Activated naive CD8-positive, alpha-beta T cell treated with anti-CD3 and anti-CD28 coated beads, Interleukin-2, amount 10 ng/mL, durations not matched to agents 7 days and 5 days (primary cell): ENCODE measurements around the gene RXRB. TPM values are rescaled to one million over a fixed set of nuclear protein-coding genes. Genes with fewer than 3 reads are reported as not detected.

Experiments used
- ATAC-seq: fragments of 150-1000 bp; cut with Tn5 transposase; one replicate; pipeline ENCODE4 v1.10.0; 2021; ENCODE audit warnings: low read depth, moderate library complexity
- POLR2A ChIA-PET: fragments of 350-600 bp; sonication (Branson Sonifier 250); formaldehyde crosslinking; loops from one replicate; lab custom pipeline; 2021; ENCODE audit warnings: antibody characterized with exemption; lab: Charles Lee
- DNase-seq: peaks from one replicate; pipeline ENCODE4 v3.0.0; 2021
- H3K27ac Mint-ChIP-seq: one replicate; pipeline ENCODE4 v1.8.0; 2022; ENCODE audit warnings: mild to moderate bottlenecking, mixed read lengths
- H3K27me3 Mint-ChIP-seq: one replicate; pipeline ENCODE4 v1.8.0; 2022; ENCODE audit warnings: mild to moderate bottlenecking, moderate library complexity, mixed read lengths
- H3K36me3 Mint-ChIP-seq: one replicate; pipeline ENCODE4 v1.8.0; 2021; ENCODE audit warnings: mild to moderate bottlenecking, mixed read lengths
- H3K4me1 Mint-ChIP-seq: one replicate; pipeline ENCODE4 v1.8.0; 2021; ENCODE audit warnings: mixed read lengths
- H3K4me3 Mint-ChIP-seq: one replicate; pipeline ENCODE4 v1.8.0; 2022; ENCODE audit warnings: mild to moderate bottlenecking, moderate library complexity, mixed read lengths
- H3K9me3 Mint-ChIP-seq: one replicate; pipeline ENCODE4 v1.8.0; 2021; ENCODE audit warnings: mixed read lengths
- total RNA-seq, 2 experiments: library from RNA; stranded (reverse); gene quantifications; one replicate each; pipeline ENCODE4 v1.2.3, GENCODE V29; 2021

The RXRB gene
- total RNA-seq, 2 experiments from 2014 or later, result 54.6 to 60.0 TPM

DNA sequence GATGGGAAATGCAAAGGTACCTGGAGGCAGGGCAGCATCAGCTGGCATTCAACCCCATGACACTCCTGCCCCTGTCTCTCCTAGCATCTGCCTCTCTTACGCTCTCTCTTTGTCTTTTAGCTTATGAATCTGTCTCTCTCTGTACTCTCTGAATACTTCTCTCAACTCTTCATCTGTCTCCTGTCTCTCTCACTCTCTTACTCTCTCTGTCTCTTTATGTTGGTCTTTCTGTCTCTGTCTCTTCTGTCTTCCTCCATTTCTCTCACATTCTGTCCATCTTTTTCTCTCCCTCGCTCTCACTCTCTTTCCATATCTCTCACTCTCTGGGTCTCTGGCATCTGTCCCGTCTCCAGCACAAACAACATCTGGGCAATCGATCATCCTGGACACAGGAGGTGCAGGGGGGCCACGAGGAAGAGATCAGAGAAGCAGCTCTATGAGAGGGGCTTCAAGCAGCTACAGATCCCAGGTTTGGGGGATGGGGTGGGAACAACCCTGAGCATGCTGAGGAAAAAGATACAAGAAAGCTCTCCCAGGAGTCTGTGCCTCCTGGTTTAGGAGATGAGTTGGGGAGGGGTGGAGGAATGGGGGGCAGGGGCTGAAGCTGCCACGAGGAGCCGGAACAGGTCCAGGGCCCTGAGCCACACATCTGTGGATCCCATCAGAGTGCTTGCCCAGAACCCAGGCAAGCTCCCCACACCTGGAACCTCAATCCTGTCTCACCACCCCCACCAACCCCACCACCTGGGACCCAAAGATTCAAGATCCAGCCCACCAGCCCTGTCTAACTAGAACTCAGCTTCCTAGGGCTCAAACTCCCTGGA is 10.6 kb downstream of the RXRB start:
- Mint-ChIP-seq H3K27me3 (peaks cover 46% of the 10 kb centered on the region), H3K36me3 (peaks cover 15% of the 10 kb centered on the region), H3K4me1 (peaks cover 7% of the 10 kb centered on the region), H3K4me3 (no peak overlapping the region), H3K27ac (peak overlapping the region; percentile 1), H3K9me3 (no peaks in the 10 kb centered on the region)
- ATAC-seq (no peak), DNase-seq (no peak)
- POLR2A ChIA-PET, result interaction anchor here (0.6 to 1.6 kb wide), 2 partner anchors 10 to 13 kb away, joined by 3 to 6 read pairs; no protein-coding TSS in a partner anchor

DNA sequence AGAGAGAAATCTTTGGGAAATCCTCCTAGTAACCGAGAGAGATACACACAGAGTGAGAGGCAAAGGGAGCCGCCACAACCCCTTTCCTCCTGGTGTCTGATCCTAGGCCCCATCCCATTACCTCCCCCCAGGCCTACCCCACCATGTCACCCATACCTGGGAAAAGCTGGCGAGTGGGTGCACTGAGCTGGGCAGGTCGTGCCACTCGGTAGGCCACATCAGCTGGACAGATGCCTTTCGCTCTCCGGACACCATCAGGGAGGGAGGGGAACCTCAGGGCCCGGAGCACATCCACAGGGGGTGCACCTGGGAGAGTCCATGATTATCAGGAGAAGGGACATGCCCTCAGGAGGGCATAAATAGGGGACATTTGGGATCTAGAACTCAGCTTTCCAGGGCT is 11.3 kb downstream of the RXRB start:
- POLR2A ChIA-PET, result interaction anchor here (1.6 kb wide), 1 partner anchor 11 kb away, joined by 6 read pairs; no protein-coding TSS in a partner anchor
- Mint-ChIP-seq H3K27me3 (peaks cover 46% of the 10 kb centered on the region), H3K27ac (no peak overlapping the region)

DNA sequence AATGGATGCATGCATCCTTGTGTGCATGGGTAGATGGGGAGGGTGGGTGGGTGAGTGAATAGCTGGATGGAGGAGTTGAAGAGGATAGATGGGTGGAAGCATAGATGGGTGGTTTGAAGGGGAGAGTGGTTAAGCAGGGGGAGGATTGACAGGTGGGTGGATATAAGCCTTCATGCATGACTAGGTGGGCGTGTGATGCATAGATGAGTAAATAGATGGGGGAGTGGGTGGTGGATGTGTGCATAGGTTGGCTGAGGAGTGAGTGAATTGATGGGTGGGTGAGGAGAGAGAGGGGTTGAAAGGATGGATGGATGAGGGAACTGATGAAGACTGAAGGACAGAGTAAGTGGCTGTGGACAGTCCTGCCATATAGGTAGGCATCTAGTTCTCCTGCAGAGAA is 12.7 kb downstream of the RXRB start:
- no peak for ATAC-seq
- H3K36me3 Mint-ChIP-seq, result peaks cover 22% of the 10 kb centered on the region
- POLR2A ChIA-PET, result no interaction called here

More for the DNA sequence above, 11.3 kb downstream of the RXRB start:
- no peak for ATAC-seq
- H3K4me3 Mint-ChIP-seq, result no peak overlapping the region
- peaks cover 16% of the 10 kb centered on the region for H3K36me3 Mint-ChIP-seq
- H3K9me3 Mint-ChIP-seq, result peaks cover 4% of the 10 kb centered on the region
- peaks cover 11% of the 10 kb centered on the region for H3K4me1 Mint-ChIP-seq
- no peak for DNase-seq

DNA sequence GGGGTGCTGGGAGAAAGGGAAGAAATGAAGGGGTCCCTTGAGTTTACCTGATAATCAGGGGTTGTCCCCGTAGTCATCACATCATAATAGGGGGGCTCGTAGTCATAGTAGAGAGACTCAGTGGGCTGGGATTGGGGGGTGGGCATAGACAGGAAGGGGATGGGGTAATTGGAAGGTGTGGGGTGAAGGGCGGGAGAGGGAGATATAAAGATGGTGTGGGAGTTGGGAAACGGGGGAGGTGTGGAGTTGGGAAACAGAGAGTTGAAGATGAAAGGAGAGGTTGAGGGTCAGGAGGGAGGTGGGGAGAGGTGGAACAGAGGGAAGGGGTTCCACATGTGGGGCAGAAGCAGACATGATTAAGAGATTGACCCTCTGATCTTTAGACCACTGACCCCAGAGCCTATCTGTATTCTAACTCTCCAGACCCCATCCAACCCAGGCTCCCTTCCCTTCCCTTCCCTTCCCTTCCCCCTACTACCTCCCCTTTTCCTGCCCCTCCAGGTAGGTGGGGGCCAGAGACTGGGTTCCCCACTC is 14.7 kb downstream of the RXRB start:
- no peak for DNase-seq
- Mint-ChIP-seq H3K36me3 (peaks cover 24% of the 10 kb centered on the region), H3K4me1 (peaks cover 17% of the 10 kb centered on the region), H3K27ac (no peak overlapping the region), H3K27me3 (peaks cover 23% of the 10 kb centered on the region), H3K4me3 (no peak overlapping the region), H3K9me3 (peaks cover 16% of the 10 kb centered on the region)
- ATAC-seq, result no peak
- POLR2A ChIA-PET, result no interaction called here

More for the DNA sequence above, 12.7 kb downstream of the RXRB start:
- Mint-ChIP-seq H3K9me3 (peaks cover 13% of the 10 kb centered on the region), H3K4me3 (no peak overlapping the region), H3K4me1 (peaks cover 16% of the 10 kb centered on the region), H3K27me3 (peaks cover 41% of the 10 kb centered on the region), H3K27ac (no peak overlapping the region)
- no peak for DNase-seq

DNA sequence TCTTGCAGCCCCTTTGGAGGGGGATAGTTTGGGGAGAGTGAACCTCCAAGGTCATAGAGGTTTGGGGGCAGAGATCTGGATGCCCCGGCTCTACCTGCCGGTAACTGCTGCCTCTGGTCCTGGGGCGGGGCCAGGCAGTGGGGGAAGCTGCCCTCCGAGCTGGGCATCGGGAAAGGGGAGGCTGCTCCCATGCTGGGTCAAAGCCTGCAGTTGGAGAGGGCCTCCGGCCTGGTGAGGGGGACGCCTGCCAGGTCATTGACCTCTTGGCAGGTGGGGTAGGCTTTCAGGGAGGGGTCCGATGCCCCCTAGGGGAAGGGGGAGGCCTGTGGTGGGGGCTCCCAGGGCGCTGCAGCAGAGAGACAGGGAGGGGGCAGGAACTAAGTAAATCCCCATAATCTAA is 15.3 kb downstream of the RXRB start:
- Mint-ChIP-seq H3K36me3 (peaks cover 24% of the 10 kb centered on the region), H3K4me3 (no peak overlapping the region), H3K27ac (peak overlapping the region; percentile 50), H3K27me3 (peaks cover 20% of the 10 kb centered on the region), H3K9me3 (peaks cover 16% of the 10 kb centered on the region), H3K4me1 (peaks cover 17% of the 10 kb centered on the region)
- ATAC-seq (no peak), DNase-seq (no peak)
- POLR2A ChIA-PET, result no interaction called here

DNA sequence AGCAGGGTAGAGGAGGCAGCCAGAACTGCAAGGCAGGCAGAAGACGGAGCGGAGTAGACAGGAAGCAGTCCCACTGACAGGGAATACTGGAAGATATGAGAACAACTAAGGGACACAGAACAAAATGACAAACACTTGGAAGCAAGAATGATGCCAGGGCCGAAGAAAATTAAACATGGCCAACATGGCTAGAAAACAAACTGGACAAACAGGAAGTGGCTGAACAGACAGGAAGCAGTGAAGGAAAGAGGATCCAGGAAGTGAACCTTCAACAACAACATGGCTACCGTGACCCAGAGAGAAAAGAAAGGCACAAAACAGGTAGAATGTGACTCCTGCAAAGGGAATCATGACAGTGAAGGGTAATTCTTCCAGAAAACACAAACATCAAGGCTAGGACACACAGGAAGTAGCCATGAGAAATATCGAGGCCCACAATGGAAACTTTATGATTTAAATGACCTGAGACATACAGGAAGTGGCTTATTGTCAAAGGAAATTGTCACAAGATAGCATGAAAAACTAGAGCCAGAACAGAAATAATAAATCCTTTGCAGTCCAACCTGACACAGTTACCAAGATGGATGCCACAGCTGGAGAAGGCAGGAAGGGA is 17.3 kb downstream of the RXRB start:
- no peak for DNase-seq

DNA sequence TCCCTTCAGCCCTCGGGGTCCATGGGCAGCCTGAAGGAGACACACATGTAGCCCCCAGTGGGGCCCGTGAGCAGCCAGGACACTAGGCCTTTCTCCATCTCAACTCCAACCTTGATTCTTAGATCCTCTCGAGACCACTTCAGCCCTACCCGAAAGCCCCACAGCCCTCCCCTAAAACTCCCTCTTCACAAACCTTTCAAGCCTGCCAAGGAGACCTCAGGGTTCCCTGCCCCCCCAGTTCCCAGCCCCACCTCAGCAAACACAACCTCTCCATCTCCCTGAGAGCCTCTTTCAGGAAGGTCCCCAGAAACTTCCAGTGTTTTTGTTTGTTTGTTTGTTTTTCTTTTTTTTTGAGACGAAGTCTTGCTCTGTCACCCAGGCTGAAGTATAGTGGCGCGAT is 19.3 kb downstream of the RXRB start:
- H3K4me1 Mint-ChIP-seq, result peaks cover 17% of the 10 kb centered on the region
- H3K27me3 Mint-ChIP-seq, result peaks cover 6% of the 10 kb centered on the region
- DNase-seq (no peak), ATAC-seq (no peak)
- no peak overlapping the region for H3K4me3 Mint-ChIP-seq
- peak overlapping the region; percentile 0 for H3K27ac Mint-ChIP-seq
- peaks cover 16% of the 10 kb centered on the region for H3K9me3 Mint-ChIP-seq
- POLR2A ChIA-PET, result no interaction called here
- peaks cover 20% of the 10 kb centered on the region for H3K36me3 Mint-ChIP-seq

More for the DNA sequence above, 17.3 kb downstream of the RXRB start:
- peak; percentile 34 for ATAC-seq
- Mint-ChIP-seq H3K9me3 (peaks cover 16% of the 10 kb centered on the region), H3K36me3 (peaks cover 24% of the 10 kb centered on the region), H3K27me3 (peaks cover 16% of the 10 kb centered on the region), H3K27ac (peak overlapping the region; percentile 95), H3K4me3 (peak overlapping the region; percentile 61), H3K4me1 (peaks cover 17% of the 10 kb centered on the region)
- POLR2A ChIA-PET, result interaction anchor here (0.5 to 1.7 kb wide), 8 partner anchors 13 to 211 kb away, joined by 3 to 5 read pairs (median 4); partner anchors contain the start of genes RING1 and RPS18

DNA sequence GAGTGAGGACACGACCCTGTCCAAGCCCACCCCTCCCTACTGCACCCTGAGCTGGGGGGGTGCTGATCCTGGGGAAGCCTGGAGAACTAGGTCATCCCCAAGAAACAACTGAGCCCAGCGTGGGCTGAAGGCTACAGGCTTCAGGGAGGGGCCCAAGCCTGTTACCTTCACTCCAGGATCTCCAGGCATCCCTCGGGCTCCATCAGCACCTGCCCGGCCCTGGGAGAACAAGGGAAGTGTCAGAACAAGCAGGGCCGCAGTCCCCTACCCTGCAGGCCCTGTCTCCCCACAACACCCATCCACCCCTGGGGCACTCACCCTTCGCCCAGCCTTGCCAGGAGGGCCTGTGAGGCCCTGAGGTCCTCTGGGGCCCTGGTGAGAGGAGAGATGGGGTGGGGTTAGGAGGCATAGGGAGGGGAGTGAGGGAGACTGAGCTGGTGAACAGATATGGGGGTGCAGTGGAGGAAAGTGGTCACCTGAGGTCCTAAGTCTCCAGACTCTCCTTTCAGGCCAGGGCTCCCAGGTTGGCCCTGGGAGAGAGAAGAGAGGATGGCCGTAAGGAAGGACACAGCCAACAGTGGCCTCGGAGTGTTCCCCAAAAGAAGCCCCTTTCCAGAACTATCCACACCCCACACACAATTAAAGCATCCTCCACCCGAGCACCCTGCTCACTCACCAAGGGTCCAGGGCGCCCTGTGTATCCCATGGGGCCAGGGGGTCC is 21.6 kb downstream of the RXRB start:
- peaks cover 13% of the 10 kb centered on the region for H3K4me1 Mint-ChIP-seq
- peaks cover 2% of the 10 kb centered on the region for H3K27me3 Mint-ChIP-seq
- H3K36me3 Mint-ChIP-seq, result peaks cover 14% of the 10 kb centered on the region
- ATAC-seq (no peak), DNase-seq (no peak)
- no peak overlapping the region for H3K27ac Mint-ChIP-seq
- H3K4me3 Mint-ChIP-seq, result no peak overlapping the region
- peaks cover 12% of the 10 kb centered on the region for H3K9me3 Mint-ChIP-seq
- POLR2A ChIA-PET, result no interaction called here

DNA sequence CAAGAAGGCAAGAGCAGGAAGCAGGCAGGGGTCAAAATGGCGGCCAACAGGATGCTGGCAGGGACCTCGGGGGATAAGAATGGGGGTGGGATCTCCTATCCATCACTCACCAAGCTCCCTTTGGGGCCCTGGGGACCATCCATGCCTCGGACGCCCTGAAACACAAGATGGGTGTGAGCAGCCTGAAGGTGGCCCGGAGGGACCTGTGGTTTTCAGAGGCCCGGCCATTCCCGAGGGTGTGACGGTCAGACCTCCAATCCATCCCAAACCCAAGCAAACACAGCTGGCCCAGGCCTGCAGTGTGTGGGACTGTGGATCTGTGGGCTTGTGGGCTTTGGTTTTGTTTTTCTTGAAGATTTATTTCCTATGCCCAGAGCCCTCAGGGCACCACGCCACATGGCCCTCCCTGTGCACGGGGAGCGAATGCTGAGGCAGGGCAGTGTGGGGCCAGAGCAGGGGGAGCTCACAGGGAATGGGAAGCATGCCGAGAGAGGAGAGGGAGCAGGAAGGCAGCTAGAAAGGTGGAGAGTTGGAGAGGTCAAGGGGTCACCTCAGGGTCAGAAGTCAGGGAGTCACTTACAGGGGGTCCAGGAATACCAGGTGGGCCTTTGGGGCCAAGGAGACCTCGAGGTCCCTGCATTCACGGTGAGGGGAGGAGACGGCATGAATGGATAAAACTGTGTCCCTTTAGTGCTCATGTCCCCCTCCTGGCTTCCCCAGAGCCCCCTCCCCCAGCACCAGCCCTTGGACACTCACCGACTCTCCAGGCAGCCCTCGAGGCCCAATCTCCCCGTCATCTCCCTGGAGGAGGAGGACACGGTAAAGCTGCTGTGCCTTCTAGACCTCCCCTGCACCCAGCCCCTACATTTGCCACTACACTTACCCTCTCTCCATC is 22.7 kb downstream of the RXRB start:
- DNase-seq (no peak), ATAC-seq (no peak)
- H3K9me3 Mint-ChIP-seq, result peaks cover 2% of the 10 kb centered on the region
- H3K4me3 Mint-ChIP-seq, result no peak overlapping the region
- POLR2A ChIA-PET, result no interaction called here
- H3K36me3 Mint-ChIP-seq, result peaks cover 3% of the 10 kb centered on the region
- peaks cover 2% of the 10 kb centered on the region for H3K4me1 Mint-ChIP-seq
- H3K27ac Mint-ChIP-seq, result peak overlapping the region; percentile 19
- peaks cover 2% of the 10 kb centered on the region for H3K27me3 Mint-ChIP-seq

DNA sequence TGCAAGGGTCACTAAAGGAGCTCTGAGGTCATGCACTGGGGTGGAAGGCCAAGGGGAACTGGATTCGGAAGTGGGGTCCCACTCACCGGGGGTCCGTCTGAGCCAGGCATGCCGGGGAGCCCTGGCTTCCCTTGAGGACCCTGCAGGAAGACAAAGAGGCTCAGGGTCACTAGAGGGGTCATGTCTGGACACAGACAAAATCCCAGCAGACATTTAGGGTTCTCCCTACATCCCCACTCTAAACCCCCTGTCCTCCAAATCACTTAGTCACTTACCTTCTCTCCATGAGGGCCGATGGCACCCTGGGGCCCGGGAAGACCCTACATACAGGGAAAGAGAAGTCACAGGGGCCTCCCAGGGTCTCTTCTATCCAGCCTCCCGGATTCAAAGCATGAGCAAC is 23.6 kb downstream of the RXRB start:
- DNase-seq, result no peak
- Mint-ChIP-seq H3K36me3 (no peaks in the 10 kb centered on the region), H3K4me3 (no peak overlapping the region), H3K27ac (no peak overlapping the region), H3K4me1 (no peaks in the 10 kb centered on the region), H3K27me3 (peaks cover 2% of the 10 kb centered on the region), H3K9me3 (no peaks in the 10 kb centered on the region)
- no peak for ATAC-seq
- POLR2A ChIA-PET, result no interaction called here

DNA sequence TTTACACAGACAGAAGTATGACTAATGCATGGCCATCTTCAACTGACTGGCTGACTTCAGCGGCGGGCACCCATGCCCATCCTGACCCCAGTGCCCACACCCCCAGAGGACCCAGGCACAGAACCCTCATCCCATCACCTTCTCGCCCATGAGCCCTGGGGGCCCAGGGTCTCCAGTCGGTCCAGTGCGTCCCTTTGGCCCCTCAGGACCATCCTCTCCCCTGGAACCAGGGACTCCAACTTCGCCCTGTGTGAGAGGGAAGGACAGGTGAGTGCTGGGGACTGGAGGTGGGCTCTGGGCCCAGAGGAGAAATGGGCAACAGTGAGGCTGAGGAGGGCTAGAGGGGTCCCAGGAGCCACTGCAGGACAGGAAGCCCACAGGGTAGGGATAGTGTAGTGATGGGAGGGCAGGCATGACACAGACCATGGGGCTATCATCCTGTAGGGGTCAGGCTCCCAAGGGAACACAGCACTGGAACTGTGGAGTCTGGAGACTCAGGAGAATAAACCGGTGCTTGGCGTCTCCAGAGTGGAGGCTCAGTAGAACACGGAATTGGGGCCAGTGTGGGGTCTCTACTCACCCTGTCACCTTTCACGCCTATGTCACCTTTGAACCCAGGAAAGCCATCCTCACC is 24.9 kb downstream of the RXRB start:
- H3K27me3 Mint-ChIP-seq, result peaks cover 2% of the 10 kb centered on the region
- ATAC-seq (no peak), DNase-seq (no peak)
- POLR2A ChIA-PET, result no interaction called here
- H3K36me3 Mint-ChIP-seq, result no peaks in the 10 kb centered on the region
- peak overlapping the region; percentile 4 for H3K27ac Mint-ChIP-seq
- no peaks in the 10 kb centered on the region for H3K9me3 Mint-ChIP-seq
- no peaks in the 10 kb centered on the region for H3K4me1 Mint-ChIP-seq
- no peak overlapping the region for H3K4me3 Mint-ChIP-seq

DNA sequence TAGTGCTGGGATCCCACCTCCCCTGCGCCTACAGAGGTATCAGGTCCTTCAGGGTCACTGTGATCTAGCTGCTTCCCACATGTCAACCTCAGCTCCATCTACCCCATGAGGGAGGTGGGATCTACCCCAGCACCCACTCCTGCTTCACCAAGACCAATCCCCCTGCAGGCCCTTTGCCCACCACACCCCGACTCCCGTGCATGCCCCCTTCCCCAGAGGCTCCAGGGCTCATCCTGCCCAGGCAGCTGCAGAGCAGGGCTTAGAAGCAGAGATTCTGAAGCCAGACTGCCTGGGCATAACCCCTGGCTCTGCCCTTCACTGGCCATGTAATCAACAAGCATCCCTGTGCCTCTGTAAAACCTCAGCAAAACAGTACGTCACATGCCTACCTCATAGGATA is 25.7 kb downstream of the RXRB start:
- no peaks in the 10 kb centered on the region for H3K9me3 Mint-ChIP-seq
- DNase-seq (no peak), ATAC-seq (no peak)
- H3K27ac Mint-ChIP-seq, result no peak overlapping the region
- no peaks in the 10 kb centered on the region for H3K27me3 Mint-ChIP-seq
- H3K4me3 Mint-ChIP-seq, result no peak overlapping the region
- no peaks in the 10 kb centered on the region for H3K36me3 Mint-ChIP-seq
- H3K4me1 Mint-ChIP-seq, result no peaks in the 10 kb centered on the region
- POLR2A ChIA-PET, result interaction anchor here (1.4 kb wide), 1 partner anchor 23 kb away, joined by 3 read pairs; no protein-coding TSS in a partner anchor
